ENCODE data around the gene MRPL24.

The MRPL24 gene

GRCh38 chr1:156743367-156744302 is 2.7 kb upstream of the MRPL24 start:
- peak in 1 of 2 donors; percentile 44 for DNase-seq

GRCh38 chr1:156742801-156743200 is 1.9 kb upstream of the MRPL24 start:
- DNase-seq, result no peak

- DNase-seq, result no peak
These were observed 1.1 kb upstream of the MRPL24 start for GRCh38 chr1:156742017-156742416.

- DNase-seq, result no peak
These were observed 644 bp upstream of the MRPL24 start for GRCh38 chr1:156741481-156741983.

GRCh38 chr1:156740237-156740740 is 599 bp downstream of the MRPL24 start:
- no peak for DNase-seq

GRCh38 chr1:156738916-156739315 is 2.0 kb downstream of the MRPL24 start:
- DNase-seq, result no peak

GRCh38 chr1:156738407-156738806 is 2.5 kb downstream of the MRPL24 start:
- DNase-seq, result no peak

GRCh38 chr1:156733989-156734584 is 6.8 kb downstream of the MRPL24 start:
- no peak for DNase-seq

GRCh38 chr1:156728599-156729462 is 12.1 kb downstream of the MRPL24 start, which contains the start of gene ISG20L2:
Gene ISG20L2, minus strand, starts transcription at chr1:156728766. Its CDS starts 1,114 bp downstream, at chr1:156727652.
- DNase-seq, result peak; percentile 98 to 99

GRCh38 chr1:156727926-156728598 is 12.8 kb downstream of the MRPL24 start, which contains the start of gene METTL25B:
Gene METTL25B, plus strand, starts transcription at chr1:156728469. Its CDS starts 636 bp downstream, at chr1:156729105.
- DNase-seq, result peak; percentile 76 to 84

- no peak for DNase-seq
These were observed 13.4 kb downstream of the MRPL24 start for GRCh38 chr1:156727492-156727891.

GRCh38 chr1:156726549-156727226 is 14.2 kb downstream of the MRPL24 start:
- DNase-seq, result peak; percentile 49 to 61

GRCh38 chr1:156725683-156726280 is 15.1 kb downstream of the MRPL24 start:
- DNase-seq, result peak; percentile 90 to 92

- no peak for DNase-seq
These were observed 19.4 kb downstream of the MRPL24 start for GRCh38 chr1:156721535-156721934.

- DNase-seq, result no peak
These were observed 19.8 kb downstream of the MRPL24 start for GRCh38 chr1:156721131-156721530.

GRCh38 chr1:156717351-156717750 is 23.5 kb downstream of the MRPL24 start:
- DNase-seq, result no peak

GRCh38 chr1:156714830-156715229 is 26.1 kb downstream of the MRPL24 start:
- no peak for DNase-seq

- no peak for DNase-seq
These were observed 28.3 kb downstream of the MRPL24 start for GRCh38 chr1:156712626-156713025.

- no peak for DNase-seq
These were observed 29.7 kb downstream of the MRPL24 start for GRCh38 chr1:156711011-156711817.

All from inflammatory macrophage (primary cell).